ENCODE results near the gene TMPRSS13. TPM values are rescaled to one million over a fixed set of nuclear protein-coding genes. Genes with fewer than 3 reads are reported as not detected.

TMPRSS13 gene
- polyA plus RNA-seq, 2 of the 4 experiments (the other 2 are of a cell fraction) = not detected

GRCh38 chr11:117857734-117858414, 71.3 kb downstream of the TMPRSS13 start:
- TF ChIP-seq EHF (CRISPR knock-in tag; IDR thresholded peaks at IDR 0.05) (no peak), MYC (IDR thresholded peaks at IDR 0.05; ENCODE audit: borderline replicate concordance, low read length) (no peak), RARB (CRISPR knock-in tag; IDR thresholded peaks at IDR 0.05) (no peak), NFE2L2 (conservative IDR thresholded peaks at IDR 0.05; ENCODE audit: low read length) (no peak), MAFK (IDR thresholded peaks at IDR 0.05; ENCODE audit: partially characterized antibody) (no peak), POLR2AphosphoS2 (conservative IDR thresholded peaks at IDR 0.05; ENCODE audit: low read length) (no peak), USF2 (IDR thresholded peaks at IDR 0.05) (no peak), PHF8 (IDR thresholded peaks at IDR 0.05; ENCODE audit: borderline replicate concordance, low read depth) (no peak), HOXA7 (CRISPR knock-in tag; IDR thresholded peaks at IDR 0.05) (no peak), RFX5 (IDR thresholded peaks at IDR 0.05) (no peak), CBX8 (IDR thresholded peaks at IDR 0.05) (no peak), BCL3 (IDR thresholded peaks at IDR 0.05) (no peak), CEBPB (IDR thresholded peaks at IDR 0.05) (no peak), NR3C1 (IDR thresholded peaks at IDR 0.05) (no peak), KDM5A (IDR thresholded peaks at IDR 0.05) (no peak), MAZ (IDR thresholded peaks at IDR 0.05; ENCODE audit: borderline replicate concordance, low read depth, low read length) (no peak), ZFP36 (IDR thresholded peaks at IDR 0.05; ENCODE audit: borderline replicate concordance, partially characterized antibody) (no peak)
- peaks cover 1% of the 10 kb centered on the region; the same call in 1 of the 3 replicates for H3K9me3 ChIP-seq
- no peak overlapping the region for H3K4me3 ChIP-seq
- no peak overlapping the region for H3K4me2 ChIP-seq
- H3K27ac ChIP-seq = no peak overlapping the region
- FAIRE-seq (no peak), ATAC-seq (no peak), DNase-seq (ENCODE audit: low read depth in 1 of 2, low spot score in 1 of 2) (no peak)
- H3K4me1 ChIP-seq = no peaks in the 10 kb centered on the region
- CTCF ChIA-PET = interaction anchor here (0.8 kb wide), 1 partner anchor 89 kb away, joined by 3 read pairs; no protein-coding TSS in a partner anchor
- 45% methylated on average over 11 of the region's 11 CpGs for WGBS (ENCODE audit: missing lambda C conversion rate)
- POLR2A ChIA-PET = no interaction called here

- no peak for DNase-seq (ENCODE audit: low read depth in 1 of 2, low spot score in 1 of 2)
- Histone ChIP-seq H3K9me3 (peaks cover 5% of the 10 kb centered on the region; the same call in 1 of the 3 replicates), H3K27ac (no peak overlapping the region), H3K4me1 (no peaks in the 10 kb centered on the region), H3K4me3 (no peak overlapping the region), H3K4me2 (no peak overlapping the region)
- no peak for FAIRE-seq
- POLR2A ChIA-PET = no interaction called here
- CTCF ChIA-PET = interaction anchor here (2.0 kb wide), 1 partner anchor 12 kb away, joined by 8 read pairs; no protein-coding TSS in a partner anchor
- no peak for TF ChIP-seq MAZ (IDR thresholded peaks at IDR 0.05; ENCODE audit: borderline replicate concordance, low read depth, low read length)
- TF ChIP-seq KDM5A (IDR thresholded peaks at IDR 0.05) = no peak
- TF ChIP-seq FOSB (CRISPR knock-in tag; IDR thresholded peaks at IDR 0.05) = no peak
- TF ChIP-seq FOXS1 (CRISPR knock-in tag; IDR thresholded peaks at IDR 0.05) = no peak
- TF ChIP-seq POLR2AphosphoS2 (conservative IDR thresholded peaks at IDR 0.05; ENCODE audit: low read length) = no peak
- TF ChIP-seq BCL3 (IDR thresholded peaks at IDR 0.05) = no peak
- TF ChIP-seq HOXB5 (CRISPR knock-in tag; IDR thresholded peaks at IDR 0.05) = no peak
- no peak for TF ChIP-seq EHMT2 (IDR thresholded peaks at IDR 0.05; ENCODE audit: low read depth)
- TF ChIP-seq MAX (IDR thresholded peaks at IDR 0.05) = no peak
- no peak for TF ChIP-seq HES2 (IDR thresholded peaks at IDR 0.05)
- no peak for TF ChIP-seq PBX3 (IDR thresholded peaks at IDR 0.05)
- no peak for TF ChIP-seq CEBPB (IDR thresholded peaks at IDR 0.05)
- 65% methylated on average over 10 of the region's 13 CpGs for WGBS (ENCODE audit: missing lambda C conversion rate)
- ATAC-seq = no peak
Observed at GRCh38 chr11:117855912-117856651, 73.1 kb downstream of the TMPRSS13 start.

All from A549 (cell line).